HUES64 (cell line): ENCODE results near the gene IFI27L2.
A peak's percentile ranks its signal among the peaks of the same experiment; 100 is the strongest.

Source experiments
- H3K27ac ChIP-seq: 2 replicates; pipeline ENCODE4 v1.7.0; 2013; ENCODE audit warnings: low read depth, low read length, inconsistent platforms
- H3K27me3 ChIP-seq: 2 replicates; pipeline ENCODE4 v1.6.1; 2013; ENCODE audit warnings: mild to moderate bottlenecking, low read length; ENCODE audit not compliant: insufficient read depth
- H3K36me3 ChIP-seq: 2 replicates; pipeline ENCODE4 v1.6.1; 2013; ENCODE audit warnings: mild to moderate bottlenecking, low read length; ENCODE audit not compliant: insufficient read depth
- H3K4me1 ChIP-seq: 2 replicates; pipeline ENCODE4 v1.6.1; 2013; ENCODE audit warnings: mild to moderate bottlenecking, low read length, moderate library complexity; ENCODE audit not compliant: insufficient read depth
- H3K4me3 ChIP-seq: 2 replicates; pipeline ENCODE4 v1.5.1; 2013; ENCODE audit warnings: mild to moderate bottlenecking, low read length, moderate library complexity
- H3K9ac ChIP-seq: 2 replicates; pipeline ENCODE4 v1.6.1; 2013; ENCODE audit warnings: mild to moderate bottlenecking, low read depth, low read length
- H3K9me3 ChIP-seq: 2 replicates; pipeline ENCODE4 v1.6.1; 2013; ENCODE audit warnings: low read depth, low read length; ENCODE audit not compliant: insufficient read depth
- WGBS: fragments of 150-250, 120-280 bp; methylation state at CpG from one replicate; pipeline ENCODE4 v1.1.7; 2013; ENCODE audit warnings: missing lambda C conversion rate; 5-methylcytosine and 5-hydroxymethylcytosine counted together

IFI27L2 gene

GRCh38 chr14:94079891-94080620 is 49.3 kb downstream of the IFI27L2 start:
- WGBS, result 18% methylated on average over 15 of the region's 15 CpGs
- no peak overlapping the region for H3K27ac ChIP-seq

DNA sequence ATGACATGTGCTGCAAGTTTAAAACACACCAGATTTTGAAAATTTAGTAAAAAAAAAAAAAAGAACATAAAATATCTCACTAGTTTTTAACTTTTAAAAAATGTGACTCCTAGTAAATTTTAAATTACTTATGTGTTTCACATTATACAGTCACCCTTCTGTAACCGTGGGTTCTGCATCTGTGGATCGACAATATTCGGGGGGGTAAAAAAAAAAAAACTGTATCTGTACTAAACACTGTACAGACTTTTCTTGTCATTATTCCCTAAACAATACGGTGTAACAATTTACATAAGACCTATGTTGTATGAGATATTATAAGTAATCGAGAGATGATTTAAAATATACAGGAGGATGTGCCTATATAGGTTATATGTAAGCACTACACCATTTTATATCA is 51.6 kb downstream of the IFI27L2 start:
- 100% methylated on average over 3 of the region's 5 CpGs for WGBS
- Histone ChIP-seq H3K4me3 (no peak overlapping the region), H3K9me3 (peaks cover 18% of the 10 kb centered on the region)

More at GRCh38 chr14:94079891-94080620, 49.3 kb downstream of the IFI27L2 start:
- peak overlapping the region; percentile 84 for H3K9ac ChIP-seq
- H3K9me3 ChIP-seq, result peaks cover 10% of the 10 kb centered on the region; the same call in 1 of the 2 replicates
- no peaks in the 10 kb centered on the region for H3K27me3 ChIP-seq
- peaks cover 7% of the 10 kb centered on the region; the same call in 1 of the 2 replicates for H3K4me1 ChIP-seq
- H3K36me3 ChIP-seq, result peaks cover 35% of the 10 kb centered on the region
- H3K4me3 ChIP-seq, result peak overlapping the region; percentile 90

More for the DNA sequence above, 51.6 kb downstream of the IFI27L2 start:
- no peaks in the 10 kb centered on the region for H3K27me3 ChIP-seq
- no peak overlapping the region for H3K27ac ChIP-seq
- H3K9ac ChIP-seq, result no peak overlapping the region
- peaks cover 7% of the 10 kb centered on the region; the same call in 1 of the 2 replicates for H3K4me1 ChIP-seq
- peaks cover 42% of the 10 kb centered on the region for H3K36me3 ChIP-seq
